ENCODE results near the gene MLKL. TPM values are rescaled to one million over a fixed set of nuclear protein-coding genes. Genes with fewer than 3 reads are reported as not detected.
A peak's percentile ranks its signal among the peaks of the same experiment; 100 is the strongest.

MLKL gene
- total RNA-seq, 1 experiment from 2014 or later, result 9.7 TPM

DNA sequence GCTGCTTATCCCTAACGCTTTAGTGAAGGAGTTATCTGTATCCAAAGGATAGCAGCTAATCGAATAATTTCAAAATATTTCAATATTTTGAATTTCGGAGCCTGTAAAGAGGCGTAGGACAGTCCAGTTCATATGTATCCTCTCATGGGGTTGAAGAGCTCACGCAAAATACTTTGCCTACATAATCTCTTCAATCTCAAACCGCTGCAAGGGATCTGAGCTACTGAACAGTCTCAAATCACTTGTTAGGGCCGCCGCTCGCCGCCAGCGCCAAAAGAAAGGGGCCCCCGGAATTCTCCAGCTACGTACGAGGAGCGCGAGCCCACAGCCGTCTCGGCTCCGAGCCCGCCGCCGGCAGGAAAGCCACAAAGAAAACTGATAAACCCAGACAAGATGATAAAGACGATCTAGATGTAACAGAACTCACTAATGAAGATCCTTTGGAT is 33.4 kb downstream of the MLKL start:
- Histone ChIP-seq H3K4me3 (ENCODE audit: low read depth, low read length) (peak overlapping the region; percentile 65), H3K27me3 (replicated peaks; ENCODE audit: control insufficient read depth, insufficient read depth, low read length) (no peaks in the 10 kb centered on the region), H3K4me1 (peaks cover 8% of the 10 kb centered on the region), H3K36me3 (ENCODE audit: control insufficient read depth, insufficient read depth, low read length) (peaks cover 4% of the 10 kb centered on the region; the same call in 1 of the 2 replicates), H3K9me3 (no peaks in the 10 kb centered on the region)
- CTCF ChIA-PET, result interaction anchor here (0.6 to 2.5 kb wide), 5 partner anchors 29 to 195 kb away, joined by 3 to 13 read pairs (median 3); partner anchors contain the start of gene FA2H
- TF ChIP-seq, protein P1, sequence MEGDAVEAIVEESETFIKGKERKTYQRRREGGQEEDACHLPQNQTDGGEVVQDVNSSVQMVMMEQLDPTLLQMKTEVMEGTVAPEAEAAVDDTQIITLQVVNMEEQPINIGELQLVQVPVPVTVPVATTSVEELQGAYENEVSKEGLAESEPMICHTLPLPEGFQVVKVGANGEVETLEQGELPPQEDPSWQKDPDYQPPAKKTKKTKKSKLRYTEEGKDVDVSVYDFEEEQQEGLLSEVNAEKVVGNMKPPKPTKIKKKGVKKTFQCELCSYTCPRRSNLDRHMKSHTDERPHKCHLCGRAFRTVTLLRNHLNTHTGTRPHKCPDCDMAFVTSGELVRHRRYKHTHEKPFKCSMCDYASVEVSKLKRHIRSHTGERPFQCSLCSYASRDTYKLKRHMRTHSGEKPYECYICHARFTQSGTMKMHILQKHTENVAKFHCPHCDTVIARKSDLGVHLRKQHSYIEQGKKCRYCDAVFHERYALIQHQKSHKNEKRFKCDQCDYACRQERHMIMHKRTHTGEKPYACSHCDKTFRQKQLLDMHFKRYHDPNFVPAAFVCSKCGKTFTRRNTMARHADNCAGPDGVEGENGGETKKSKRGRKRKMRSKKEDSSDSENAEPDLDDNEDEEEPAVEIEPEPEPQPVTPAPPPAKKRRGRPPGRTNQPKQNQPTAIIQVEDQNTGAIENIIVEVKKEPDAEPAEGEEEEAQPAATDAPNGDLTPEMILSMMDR (IDR thresholded peaks at IDR 0.05; ENCODE audit: insufficient read depth in 1 of 2, low read depth in 1 of 2, low read length in 1 of 2, severe bottlenecking in 1 of 2, unreplicated experiment in 1 of 2), result no peak
- H3K4me3 Mint-ChIP-seq (ENCODE audit: unreplicated experiment), result peak overlapping the region; percentile 95
- H3K36me3 Mint-ChIP-seq (ENCODE audit: insufficient read depth, unreplicated experiment), result peaks cover 47% of the 10 kb centered on the region
- peak overlapping the region; percentile 98 for H3K27ac Mint-ChIP-seq (ENCODE audit: unreplicated experiment)
- DNase-seq, result peak; percentile 69 to 70
- POLR2A ChIA-PET, result interaction anchor here (0.6 to 1.9 kb wide), 20 partner anchors 9 to 939 kb away, joined by 3 to 45 read pairs (median 8); partner anchors contain the start of genes FA2H, GLG1 and MLKL
- H3K9me3 Mint-ChIP-seq (ENCODE audit: unreplicated experiment), result no peaks in the 10 kb centered on the region
- H3K4me1 Mint-ChIP-seq (ENCODE audit: low read depth, unreplicated experiment), result peaks cover 18% of the 10 kb centered on the region
- TSS peak; percentile 80 for BruUV-seq (replicated peaks)
- intact Hi-C loops (cut with micrococcal nuclease; ENCODE audit: unreplicated experiment), result loop anchor here (2.0 to 5.0 kb wide), 2 partner anchors 34 to 145 kb away; partner anchors contain the start of gene MLKL
- no peaks in the 10 kb centered on the region for H3K27me3 Mint-ChIP-seq (ENCODE audit: insufficient read depth, unreplicated experiment)

DNA sequence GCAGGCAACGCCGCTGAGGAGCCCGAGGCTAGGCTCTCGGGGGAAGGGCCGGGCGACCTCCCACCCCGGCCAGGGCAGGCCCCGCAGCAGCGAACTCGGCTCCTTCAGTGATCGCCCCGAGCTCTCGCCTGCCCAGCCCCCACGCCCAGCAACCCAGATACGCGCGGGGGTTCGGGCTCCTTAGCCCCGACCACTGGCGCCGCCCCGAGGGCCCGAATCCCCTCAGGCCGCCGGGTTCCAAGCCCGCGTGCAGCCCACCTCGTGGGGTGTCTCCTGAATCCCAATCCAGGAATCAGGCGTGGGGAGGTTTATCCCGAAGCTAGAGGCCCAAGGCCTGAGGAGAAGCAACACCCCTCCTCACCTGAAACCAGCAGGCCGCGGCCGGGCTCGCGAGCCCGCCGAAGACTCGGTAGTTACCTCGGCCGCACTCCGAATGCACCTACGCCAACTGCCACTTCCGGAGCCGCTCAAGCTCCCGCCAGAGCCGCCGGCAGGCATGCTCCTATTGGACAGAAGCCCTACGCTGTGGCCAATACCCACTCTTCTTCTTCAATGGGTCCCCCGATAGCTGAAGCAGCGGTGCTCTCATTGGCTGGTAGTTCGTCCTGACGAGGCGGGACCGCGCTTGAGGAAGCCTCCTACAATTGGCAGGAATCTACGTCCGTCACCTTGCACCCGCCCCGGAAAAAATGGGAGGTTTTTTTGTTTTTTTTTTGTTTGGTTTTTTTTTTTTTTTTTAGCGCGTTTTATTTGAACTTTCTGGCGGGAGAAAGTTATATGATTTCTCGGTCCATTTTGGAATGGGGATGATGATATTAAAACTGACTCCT is 34.0 kb downstream of the MLKL start, which contains the start of gene RFWD3:
Gene RFWD3, minus strand, starts transcription at position 453 of the 830 bp plus-strand sequence. CDS start 5,428 bp downstream, outside the sequence.
- Histone ChIP-seq H3K9me3 (no peaks in the 10 kb centered on the region), H3K27me3 (replicated peaks; ENCODE audit: control insufficient read depth, insufficient read depth, low read length) (no peaks in the 10 kb centered on the region), H3K4me1 (peaks cover 8% of the 10 kb centered on the region), H3K36me3 (ENCODE audit: control insufficient read depth, insufficient read depth, low read length) (peaks cover 4% of the 10 kb centered on the region; the same call in 1 of the 2 replicates), H3K4me3 (ENCODE audit: low read depth, low read length) (peak within 1 kb of the TSS; percentile 65)
- BruUV-seq (replicated peaks), result TSS peak; percentile 40
- H3K4me3 Mint-ChIP-seq (ENCODE audit: unreplicated experiment), result peak within 1 kb of the TSS; percentile 95
- H3K4me1 Mint-ChIP-seq (ENCODE audit: low read depth, unreplicated experiment), result peaks cover 18% of the 10 kb centered on the region
- POLR2A ChIA-PET, result interaction anchor here (0.6 to 1.9 kb wide), 20 partner anchors 8 to 940 kb away, joined by 3 to 45 read pairs (median 9); partner anchors contain the start of genes FA2H, GLG1 and MLKL
- no peaks in the 10 kb centered on the region for H3K9me3 Mint-ChIP-seq (ENCODE audit: unreplicated experiment)
- no peaks in the 10 kb centered on the region for H3K27me3 Mint-ChIP-seq (ENCODE audit: insufficient read depth, unreplicated experiment)
- H3K36me3 Mint-ChIP-seq (ENCODE audit: insufficient read depth, unreplicated experiment), result peaks cover 53% of the 10 kb centered on the region
- DNase-seq, result peak; percentile 99 to 100
- TF ChIP-seq, protein P1 (IDR thresholded peaks at IDR 0.05; ENCODE audit: insufficient read depth in 1 of 2, low read depth in 1 of 2, low read length in 1 of 2, severe bottlenecking in 1 of 2, unreplicated experiment in 1 of 2), result no peak
- CTCF ChIA-PET, result interaction anchor here (0.6 to 2.5 kb wide), 6 partner anchors 20 to 370 kb away, joined by 3 to 13 read pairs (median 3); partner anchors contain the start of gene MLKL
- peak within 1 kb of the TSS; percentile 98 for H3K27ac Mint-ChIP-seq (ENCODE audit: unreplicated experiment)
- intact Hi-C loops (cut with micrococcal nuclease; ENCODE audit: unreplicated experiment), result loop anchor here (2.0 to 5.0 kb wide), 2 partner anchors 34 to 146 kb away; partner anchors contain the start of gene MLKL

DNA sequence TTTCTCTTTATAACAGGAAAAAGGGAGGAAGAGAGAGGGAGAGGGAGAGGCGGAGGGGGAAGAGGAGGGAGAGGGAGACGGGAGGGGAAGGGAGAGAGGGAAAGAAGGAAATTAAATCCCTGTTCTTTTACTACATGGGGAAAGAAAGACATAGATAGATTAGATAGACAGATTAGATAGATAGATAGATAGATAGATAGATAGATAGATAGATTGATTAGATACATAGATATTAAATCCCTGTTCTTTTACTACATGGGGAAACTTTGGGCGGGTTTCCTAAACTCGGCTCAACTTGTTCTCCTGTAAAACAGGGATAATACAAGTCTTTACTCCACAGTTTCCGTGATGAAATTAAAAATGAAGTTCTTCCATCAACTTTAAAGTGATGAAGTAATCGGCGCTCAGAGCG is 34.6 kb downstream of the MLKL start:
- ChIA-PET POLR2A (interaction anchor here (1.2 to 1.9 kb wide), 5 partner anchors 25 to 197 kb away, joined by 4 to 17 read pairs (median 10); partner anchors contain the start of genes FA2H, GLG1 and MLKL), CTCF (interaction anchor here (0.9 to 2.5 kb wide), 2 partner anchors 35 to 197 kb away, joined by 3 to 13 read pairs; partner anchors contain the start of gene MLKL)
- Mint-ChIP-seq H3K4me1 (ENCODE audit: low read depth, unreplicated experiment) (peaks cover 18% of the 10 kb centered on the region), H3K27me3 (ENCODE audit: insufficient read depth, unreplicated experiment) (no peaks in the 10 kb centered on the region), H3K4me3 (ENCODE audit: unreplicated experiment) (peak overlapping the region; percentile 95), H3K27ac (ENCODE audit: unreplicated experiment) (peak overlapping the region; percentile 98), H3K36me3 (ENCODE audit: insufficient read depth, unreplicated experiment) (peaks cover 60% of the 10 kb centered on the region), H3K9me3 (ENCODE audit: unreplicated experiment) (no peaks in the 10 kb centered on the region)
- Histone ChIP-seq H3K36me3 (ENCODE audit: control insufficient read depth, insufficient read depth, low read length) (peaks cover 4% of the 10 kb centered on the region; the same call in 1 of the 2 replicates), H3K4me1 (peaks cover 8% of the 10 kb centered on the region), H3K4me3 (ENCODE audit: low read depth, low read length) (peak overlapping the region; percentile 64), H3K27me3 (replicated peaks; ENCODE audit: control insufficient read depth, insufficient read depth, low read length) (no peaks in the 10 kb centered on the region), H3K9me3 (no peaks in the 10 kb centered on the region)
- TF ChIP-seq, protein P1 (IDR thresholded peaks at IDR 0.05; ENCODE audit: insufficient read depth in 1 of 2, low read depth in 1 of 2, low read length in 1 of 2, severe bottlenecking in 1 of 2, unreplicated experiment in 1 of 2), result no peak
- intact Hi-C loops (cut with micrococcal nuclease; ENCODE audit: unreplicated experiment), result loop anchor here (2.0 to 5.0 kb wide), 2 partner anchors 35 to 146 kb away; partner anchors contain the start of gene MLKL
- BruUV-seq (replicated peaks), result no TSS peak
- no peak for DNase-seq

Data from Caco-2 (cell line).